Measurements from ENCODE around the gene MYH9.

The MYH9 gene

DNA sequence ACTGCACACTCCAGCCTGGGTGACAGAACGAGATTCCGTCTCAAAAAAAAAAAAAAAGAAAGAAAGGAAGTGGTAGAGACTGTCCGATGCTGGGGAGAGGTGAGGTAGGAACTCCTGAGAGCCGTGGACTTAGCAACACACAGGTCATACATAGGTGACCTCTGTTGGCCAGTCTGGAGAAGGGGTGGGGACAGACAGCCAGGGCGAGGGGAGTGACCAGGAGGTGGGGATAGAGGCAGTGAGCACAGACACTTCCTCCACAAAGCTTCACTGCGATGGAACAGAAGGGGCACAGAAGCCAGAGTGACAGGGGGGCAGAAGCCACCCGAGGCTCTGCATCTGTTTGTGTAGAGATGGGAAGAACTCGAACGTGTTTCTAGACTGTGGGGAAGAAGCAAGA, 47.1 kb downstream of the MYH9 start:
- DNase-seq (ENCODE audit: insufficient read length, low spot score) (no peak), FAIRE-seq (no peak)
- TF ChIP-seq, protein P1, sequence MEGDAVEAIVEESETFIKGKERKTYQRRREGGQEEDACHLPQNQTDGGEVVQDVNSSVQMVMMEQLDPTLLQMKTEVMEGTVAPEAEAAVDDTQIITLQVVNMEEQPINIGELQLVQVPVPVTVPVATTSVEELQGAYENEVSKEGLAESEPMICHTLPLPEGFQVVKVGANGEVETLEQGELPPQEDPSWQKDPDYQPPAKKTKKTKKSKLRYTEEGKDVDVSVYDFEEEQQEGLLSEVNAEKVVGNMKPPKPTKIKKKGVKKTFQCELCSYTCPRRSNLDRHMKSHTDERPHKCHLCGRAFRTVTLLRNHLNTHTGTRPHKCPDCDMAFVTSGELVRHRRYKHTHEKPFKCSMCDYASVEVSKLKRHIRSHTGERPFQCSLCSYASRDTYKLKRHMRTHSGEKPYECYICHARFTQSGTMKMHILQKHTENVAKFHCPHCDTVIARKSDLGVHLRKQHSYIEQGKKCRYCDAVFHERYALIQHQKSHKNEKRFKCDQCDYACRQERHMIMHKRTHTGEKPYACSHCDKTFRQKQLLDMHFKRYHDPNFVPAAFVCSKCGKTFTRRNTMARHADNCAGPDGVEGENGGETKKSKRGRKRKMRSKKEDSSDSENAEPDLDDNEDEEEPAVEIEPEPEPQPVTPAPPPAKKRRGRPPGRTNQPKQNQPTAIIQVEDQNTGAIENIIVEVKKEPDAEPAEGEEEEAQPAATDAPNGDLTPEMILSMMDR (IDR thresholded peaks at IDR 0.05; ENCODE audit: insufficient read depth, missing control alignments): no peak

DNA sequence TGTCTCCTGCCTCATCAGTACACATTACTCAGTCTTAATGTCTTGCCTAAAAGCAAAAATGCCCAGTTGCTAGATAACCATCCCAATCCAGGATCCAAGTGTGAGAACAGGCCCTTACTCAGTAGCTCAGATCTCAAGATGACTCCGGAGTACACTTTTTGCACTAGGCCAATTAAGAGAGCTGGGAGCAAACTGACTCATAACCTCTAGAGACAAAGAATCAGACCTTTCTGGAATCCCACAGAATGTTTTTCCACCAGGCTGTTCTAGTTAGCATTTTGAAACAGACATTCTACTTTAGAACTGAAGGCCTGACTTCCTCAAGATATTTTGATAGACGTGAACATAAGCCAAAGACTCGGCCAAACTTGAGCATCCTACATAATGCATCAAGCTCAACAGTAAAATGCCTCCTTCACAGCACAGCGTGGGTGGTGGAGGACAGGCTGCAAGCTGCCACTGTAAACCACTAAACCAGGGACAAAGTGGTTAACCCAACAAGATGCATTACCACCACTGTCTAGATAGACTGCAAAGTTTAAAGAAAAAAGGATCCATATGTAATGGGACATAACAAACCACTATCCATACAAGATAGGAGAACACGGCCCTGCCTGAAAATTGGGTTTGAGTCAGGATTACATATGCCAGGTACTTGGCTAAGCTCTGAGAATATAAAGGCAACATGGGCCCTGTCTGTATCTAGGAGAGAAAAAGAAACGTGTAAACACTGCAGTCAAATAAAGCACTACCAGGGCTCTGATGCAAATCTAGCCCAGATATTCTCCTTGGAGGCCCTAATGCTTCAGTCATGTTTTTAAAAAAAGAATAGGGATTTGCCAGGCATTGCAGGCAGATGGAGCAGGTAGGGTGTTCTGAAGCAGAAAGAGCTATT, 48.3 kb downstream of the MYH9 start:
- no peak for DNase-seq (ENCODE audit: insufficient read length, low spot score)
- no peak for FAIRE-seq
- TF ChIP-seq, protein P1 (IDR thresholded peaks at IDR 0.05; ENCODE audit: insufficient read depth, missing control alignments): no peak

DNA sequence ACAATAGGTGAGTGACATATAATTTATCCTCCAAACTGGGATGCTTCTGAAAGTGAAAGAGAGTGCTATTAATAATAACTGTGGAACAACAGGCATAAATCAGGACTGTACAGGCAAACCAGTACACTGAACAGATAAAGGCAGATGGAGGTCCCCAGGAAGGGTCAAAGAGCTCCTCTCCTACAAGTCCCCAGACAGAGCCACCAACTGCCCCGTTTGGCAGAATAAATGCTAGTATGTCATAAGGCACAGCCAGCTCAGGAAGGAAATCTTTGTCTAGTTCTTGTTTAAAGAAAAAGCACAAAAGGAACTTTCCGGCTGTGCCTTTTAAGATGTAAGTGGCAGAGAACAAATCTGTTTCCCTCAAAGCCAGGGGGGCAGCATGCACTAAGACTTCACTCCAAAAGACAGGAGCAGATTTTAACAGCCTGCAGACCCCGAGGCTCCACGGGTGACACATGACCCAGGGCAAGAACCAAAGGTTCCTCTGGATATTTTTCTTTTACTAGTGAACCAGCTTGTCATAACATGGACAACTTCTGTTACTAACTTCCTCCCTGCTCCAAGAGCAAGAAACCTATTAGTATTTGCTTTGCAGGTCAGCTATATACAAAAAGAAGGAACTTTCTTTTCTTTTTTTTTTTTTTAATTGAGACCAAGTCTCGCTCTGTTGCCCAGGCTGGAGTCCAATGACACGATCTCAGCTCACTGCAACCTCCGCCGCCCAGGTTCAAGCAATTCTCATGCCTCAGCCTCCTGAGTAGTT, 50.2 kb downstream of the MYH9 start:
- no peak for FAIRE-seq
- DNase-seq (ENCODE audit: insufficient read length, low spot score): no peak
- TF ChIP-seq, protein P1 (IDR thresholded peaks at IDR 0.05; ENCODE audit: insufficient read depth, missing control alignments): no peak

DNA sequence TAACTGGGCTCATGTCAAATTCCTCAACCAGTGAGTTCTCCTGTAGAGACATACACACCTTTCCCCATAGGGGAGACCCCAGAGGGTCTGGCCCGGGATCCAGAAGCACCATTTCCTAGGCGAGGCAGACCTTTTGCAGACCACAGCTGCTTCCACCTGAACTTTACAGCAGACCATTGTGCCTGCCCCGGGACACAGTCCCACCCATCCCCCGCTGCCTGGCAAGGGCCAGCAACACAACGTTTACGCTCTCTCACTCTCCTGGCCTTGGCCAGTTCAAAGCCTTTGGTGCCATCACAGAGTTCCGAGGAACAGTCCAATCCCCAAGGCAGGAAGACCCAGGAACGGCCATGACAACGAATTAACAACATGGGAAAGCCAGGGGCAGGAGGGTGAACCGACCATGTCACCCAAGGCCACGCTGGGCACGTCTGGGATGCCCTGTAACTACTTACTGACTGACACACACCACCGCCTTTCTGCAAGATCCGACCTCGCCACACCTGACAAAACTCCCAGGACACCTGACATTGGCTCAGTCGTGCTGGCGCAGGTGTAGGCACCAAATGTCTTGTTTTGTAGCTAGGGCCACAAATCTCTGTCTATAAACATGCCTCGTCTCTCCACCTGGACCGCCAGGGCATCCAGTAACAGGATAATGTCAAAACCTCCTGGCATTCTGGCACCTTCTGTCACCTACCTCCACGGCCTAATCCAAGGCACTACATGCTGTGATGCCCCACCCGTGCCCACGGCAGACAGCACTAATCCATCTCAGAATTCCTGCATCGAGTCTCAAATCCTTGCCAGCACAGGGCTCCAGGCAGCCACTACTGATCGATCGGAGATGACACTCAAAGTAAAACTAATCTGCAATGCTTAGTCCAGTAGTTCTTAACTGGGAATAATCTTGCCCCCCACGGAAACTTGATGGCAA, 51.3 kb downstream of the MYH9 start:
- FAIRE-seq (no peak), DNase-seq (ENCODE audit: insufficient read length, low spot score) (no peak)
- TF ChIP-seq, protein P1 (IDR thresholded peaks at IDR 0.05; ENCODE audit: insufficient read depth, missing control alignments): no peak

DNA sequence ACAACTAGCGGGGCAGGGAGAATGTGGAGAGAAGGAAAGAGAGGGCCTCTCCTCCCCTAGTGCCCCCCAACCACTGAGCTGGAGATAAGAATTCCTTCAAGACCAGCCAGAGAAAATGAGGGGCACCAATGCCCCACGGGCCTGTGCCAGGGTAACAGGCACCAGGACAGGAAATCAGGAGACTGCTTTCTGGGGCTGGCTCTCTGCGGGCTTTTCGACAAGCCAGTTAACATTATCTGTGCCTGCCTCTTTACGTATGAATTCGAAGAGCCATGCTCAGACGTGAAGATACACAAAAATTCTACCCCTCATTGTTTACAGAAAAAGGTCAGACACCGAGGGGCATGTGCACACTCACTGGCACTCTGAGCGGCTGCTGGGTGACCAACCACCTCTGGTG, 52.1 kb downstream of the MYH9 start:
- FAIRE-seq: no peak
- no peak for DNase-seq (ENCODE audit: insufficient read length, low spot score)

More for the DNA sequence above, 52.1 kb downstream of the MYH9 start:
- TF ChIP-seq, protein P1 (IDR thresholded peaks at IDR 0.05; ENCODE audit: insufficient read depth, missing control alignments): no peak
